Upper lobe of right lung (tissue), 1 donor: ENCODE measurements around the gene DISP3. TPM values are rescaled to one million over a fixed set of nuclear protein-coding genes. Genes with fewer than 3 reads are reported as not detected.

Experiments used
- ATAC-seq: fragments of 200-7000 bp; cut with Tn5 transposase; one replicate; pipeline ENCODE4 v1.9.1; 2020; ENCODE audit warnings: mild to moderate bottlenecking, moderate library complexity
- DNase-seq: peaks from one replicate; pipeline ENCODE4 v3.0.0-alpha.2; 2020
- H3K27ac ChIP-seq: fragments of 200-600 bp; one replicate; pipeline ENCODE4 v1.8.0; 2022
- H3K27me3 ChIP-seq: fragments of 200-600 bp; one replicate; pipeline ENCODE4 v1.8.0; 2022; ENCODE audit warnings: mild to moderate bottlenecking
- H3K36me3 ChIP-seq: fragments of 200-600 bp; one replicate; pipeline ENCODE4 v1.8.0; 2022
- H3K4me1 ChIP-seq: fragments of 200-600 bp; one replicate; pipeline ENCODE4 v1.8.0; 2022
- H3K4me3 ChIP-seq: fragments of 200-600 bp; one replicate; pipeline ENCODE4 v1.8.0; 2022; ENCODE audit warnings: mild to moderate bottlenecking
- H3K9me3 ChIP-seq: fragments of 200-600 bp; one replicate; pipeline ENCODE4 v1.8.0; 2022
- CTCF ChIP-seq: fragments of 200-600 bp; IDR thresholded peaks from one replicate; pipeline ENCODE4 v1.8.0; 2022; ENCODE audit warnings: antibody characterized with exemption
- intact Hi-C: fragments of 100-400 bp; cut with DNase I; formaldehyde crosslinking; loops from one replicate; pipeline ENCODE4 v1.11.0; 2022
- total RNA-seq: library from RNA; stranded (reverse); fragmentation: NEBNext Ultra II Directional; extraction: Animal tissue kit (Norgen Biotek cat#: 25700); gene quantifications from one replicate; pipeline ENCODE4 v1.2.1, GENCODE V29; 2021
- donor health status: DM: no; HTN: yes; CAD: no; lungs with severe emphysema.

Gene DISP3
- total RNA-seq, 1 donor from 2014 or later, result not detected

DNA sequence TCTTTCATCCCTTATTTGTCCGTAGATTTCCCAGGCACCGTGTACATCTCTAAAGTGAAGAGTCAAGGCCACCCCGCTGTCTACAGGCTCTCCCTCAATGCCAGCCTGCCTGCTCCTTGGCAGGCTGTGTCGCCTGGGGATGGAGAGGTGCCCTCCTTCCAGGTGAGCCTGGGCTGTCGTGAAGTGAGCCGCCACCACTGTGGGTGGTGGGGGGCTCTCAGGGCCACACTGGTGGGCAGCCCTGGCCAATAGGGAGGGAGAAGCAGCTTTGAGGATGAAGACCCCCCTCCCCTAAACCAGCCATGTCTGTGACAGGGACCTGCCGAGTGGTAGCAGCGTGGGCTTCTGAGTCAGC lies 46.2 kb downstream of the DISP3 start:
- no peak for ATAC-seq
- no peaks in the 10 kb centered on the region for H3K9me3 ChIP-seq
- peak; percentile 35 for DNase-seq
- no peak overlapping the region for H3K4me3 ChIP-seq
- intact Hi-C loops, result no loop called here
- no peaks in the 10 kb centered on the region for H3K36me3 ChIP-seq
- no peaks in the 10 kb centered on the region for H3K27me3 ChIP-seq
- no peak for TF ChIP-seq CTCF
- H3K4me1 ChIP-seq, result no peaks in the 10 kb centered on the region
- no peak overlapping the region for H3K27ac ChIP-seq

GRCh38 chr1:11525516-11525915 lies 46.6 kb downstream of the DISP3 start:
- TF ChIP-seq CTCF, result no peak
- intact Hi-C loops, result no loop called here

DNA sequence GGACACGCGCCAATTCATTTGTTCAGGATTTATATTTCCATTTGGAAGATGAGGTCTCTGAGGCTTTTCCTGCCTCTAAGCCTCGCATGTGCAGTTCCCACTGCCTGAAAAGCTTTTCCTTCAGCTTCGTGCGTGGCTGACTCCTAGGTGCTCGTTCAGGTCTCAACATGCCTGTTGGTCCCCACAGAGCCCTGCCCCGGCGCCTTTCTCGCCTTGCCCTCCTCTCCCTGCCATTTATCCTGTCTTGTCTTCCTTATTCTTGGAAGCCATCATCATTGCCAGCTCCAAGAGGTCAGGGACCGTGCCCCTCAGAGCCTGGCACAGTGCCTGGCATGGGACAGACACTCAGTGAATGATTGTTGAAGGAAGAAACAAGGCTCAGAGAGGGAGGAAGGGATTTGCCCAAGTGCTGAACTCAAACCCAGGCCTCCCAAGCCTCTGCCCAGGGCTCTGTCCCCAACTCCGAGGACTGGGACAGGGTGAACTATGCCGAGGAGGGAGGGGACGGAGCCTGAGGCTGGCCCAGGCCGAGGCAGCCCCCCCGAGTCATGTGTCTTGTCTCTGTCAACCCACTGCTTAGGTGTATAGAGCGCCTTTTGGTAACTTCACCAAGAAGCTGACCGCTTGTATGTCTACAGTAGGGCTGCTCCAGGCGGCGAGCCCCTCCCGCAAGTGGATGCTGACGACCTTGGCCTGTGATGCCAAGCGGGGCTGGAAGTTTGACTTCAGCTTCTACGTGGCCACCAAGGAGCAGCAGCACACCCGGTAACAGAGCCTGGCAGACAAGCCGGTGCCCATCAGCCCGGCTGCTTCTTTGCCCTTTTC lies 47.3 kb downstream of the DISP3 start:
- Histone ChIP-seq H3K9me3 (no peaks in the 10 kb centered on the region), H3K4me3 (no peak overlapping the region), H3K27me3 (no peaks in the 10 kb centered on the region), H3K4me1 (no peaks in the 10 kb centered on the region), H3K27ac (no peak overlapping the region), H3K36me3 (no peaks in the 10 kb centered on the region)
- DNase-seq (peak; percentile 52), ATAC-seq (no peak)
- TF ChIP-seq CTCF, result no peak
- intact Hi-C loops, result no loop called here

More at GRCh38 chr1:11525516-11525915, 46.6 kb downstream of the DISP3 start:
- Histone ChIP-seq H3K9me3 (no peaks in the 10 kb centered on the region), H3K4me1 (no peaks in the 10 kb centered on the region), H3K27me3 (no peaks in the 10 kb centered on the region), H3K27ac (no peak overlapping the region), H3K36me3 (no peaks in the 10 kb centered on the region), H3K4me3 (no peak overlapping the region)
- DNase-seq (peak; percentile 40), ATAC-seq (no peak)

- H3K27ac ChIP-seq, result no peak overlapping the region
- H3K9me3 ChIP-seq, result no peaks in the 10 kb centered on the region
- intact Hi-C loops, result no loop called here
- no peak for TF ChIP-seq CTCF
- peak; percentile 23 for DNase-seq
- H3K4me3 ChIP-seq, result no peak overlapping the region
- H3K4me1 ChIP-seq, result no peaks in the 10 kb centered on the region
- H3K27me3 ChIP-seq, result no peaks in the 10 kb centered on the region
- ATAC-seq, result no peak
- H3K36me3 ChIP-seq, result no peaks in the 10 kb centered on the region
Measured at GRCh38 chr1:11527541-11528452, 48.8 kb downstream of the DISP3 start.

- Histone ChIP-seq H3K27ac (no peak overlapping the region), H3K27me3 (no peaks in the 10 kb centered on the region), H3K4me1 (no peaks in the 10 kb centered on the region), H3K9me3 (no peaks in the 10 kb centered on the region), H3K4me3 (no peak overlapping the region), H3K36me3 (no peaks in the 10 kb centered on the region)
- DNase-seq (peak; percentile 45), ATAC-seq (no peak)
- intact Hi-C loops, result no loop called here
- TF ChIP-seq CTCF, result no peak
Measured at GRCh38 chr1:11528611-11529261, 49.8 kb downstream of the DISP3 start.
